Measurements from ENCODE around the gene NWD2. TPM values are rescaled to one million over a fixed set of nuclear protein-coding genes. Genes with fewer than 3 reads are reported as not detected.

Gene NWD2
- total RNA-seq, 1 donor from 2014 or later = 1.5 TPM

DNA sequence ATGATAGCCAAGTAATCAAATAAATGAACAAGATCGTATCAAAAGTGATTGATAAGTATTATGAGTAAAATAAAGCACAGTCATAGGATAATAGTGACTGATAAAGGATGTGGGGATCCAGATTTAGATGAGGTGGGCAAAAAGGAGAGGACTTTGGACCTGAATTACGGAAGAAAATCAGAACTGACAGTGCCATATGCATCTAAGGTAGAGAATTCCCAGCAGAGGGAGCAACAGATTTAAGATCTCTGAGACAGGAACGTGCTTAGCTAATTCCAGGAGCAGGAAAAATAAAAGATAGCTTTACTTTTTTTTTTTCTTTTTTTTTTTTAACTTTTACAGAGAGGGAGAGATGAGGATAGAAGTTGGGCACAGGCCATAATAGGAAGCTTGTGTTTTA is 189.9 kb downstream of the NWD2 start:
- Mint-ChIP-seq H3K4me1 (ENCODE audit: unreplicated experiment) (peaks cover 15% of the 10 kb centered on the region), H3K9me3 (no peaks in the 10 kb centered on the region), H3K27me3 (no peaks in the 10 kb centered on the region), H3K27ac (no peak overlapping the region), H3K4me3 (no peak overlapping the region), H3K36me3 (no peaks in the 10 kb centered on the region)
- TF ChIP-seq, protein P1, sequence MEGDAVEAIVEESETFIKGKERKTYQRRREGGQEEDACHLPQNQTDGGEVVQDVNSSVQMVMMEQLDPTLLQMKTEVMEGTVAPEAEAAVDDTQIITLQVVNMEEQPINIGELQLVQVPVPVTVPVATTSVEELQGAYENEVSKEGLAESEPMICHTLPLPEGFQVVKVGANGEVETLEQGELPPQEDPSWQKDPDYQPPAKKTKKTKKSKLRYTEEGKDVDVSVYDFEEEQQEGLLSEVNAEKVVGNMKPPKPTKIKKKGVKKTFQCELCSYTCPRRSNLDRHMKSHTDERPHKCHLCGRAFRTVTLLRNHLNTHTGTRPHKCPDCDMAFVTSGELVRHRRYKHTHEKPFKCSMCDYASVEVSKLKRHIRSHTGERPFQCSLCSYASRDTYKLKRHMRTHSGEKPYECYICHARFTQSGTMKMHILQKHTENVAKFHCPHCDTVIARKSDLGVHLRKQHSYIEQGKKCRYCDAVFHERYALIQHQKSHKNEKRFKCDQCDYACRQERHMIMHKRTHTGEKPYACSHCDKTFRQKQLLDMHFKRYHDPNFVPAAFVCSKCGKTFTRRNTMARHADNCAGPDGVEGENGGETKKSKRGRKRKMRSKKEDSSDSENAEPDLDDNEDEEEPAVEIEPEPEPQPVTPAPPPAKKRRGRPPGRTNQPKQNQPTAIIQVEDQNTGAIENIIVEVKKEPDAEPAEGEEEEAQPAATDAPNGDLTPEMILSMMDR (conservative IDR thresholded peaks at IDR 0.05) = peak; percentile 48
- DNase-seq (ENCODE audit: extremely low spot score, unreplicated experiment) = no peak

DNA sequence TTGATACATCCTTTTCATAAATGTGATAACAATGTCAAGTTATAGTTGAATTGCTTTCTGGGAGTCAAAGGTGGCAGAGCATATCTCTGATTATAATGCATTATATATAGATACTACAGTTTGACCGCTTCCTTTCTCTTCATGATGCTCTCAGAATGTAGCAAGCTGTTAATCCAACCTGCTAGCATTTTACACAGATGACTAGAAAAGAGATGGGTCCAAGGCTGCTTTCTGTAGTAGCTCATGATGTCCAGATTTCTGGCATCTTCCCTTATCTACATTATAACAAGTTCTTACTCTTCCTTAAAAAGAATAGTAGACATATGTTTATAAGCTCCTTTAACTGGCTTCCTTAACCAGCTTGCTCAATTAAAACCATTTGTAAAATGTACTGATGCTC is 192.0 kb downstream of the NWD2 start:
- no peaks in the 10 kb centered on the region for H3K9me3 Mint-ChIP-seq
- H3K4me3 Mint-ChIP-seq = no peak overlapping the region
- TF ChIP-seq, protein P1 (conservative IDR thresholded peaks at IDR 0.05) = no peak
- H3K27me3 Mint-ChIP-seq = no peaks in the 10 kb centered on the region
- peaks cover 8% of the 10 kb centered on the region for H3K4me1 Mint-ChIP-seq (ENCODE audit: unreplicated experiment)
- no peaks in the 10 kb centered on the region for H3K36me3 Mint-ChIP-seq
- no peak overlapping the region for H3K27ac Mint-ChIP-seq
- DNase-seq (ENCODE audit: extremely low spot score, unreplicated experiment) = no peak

DNA sequence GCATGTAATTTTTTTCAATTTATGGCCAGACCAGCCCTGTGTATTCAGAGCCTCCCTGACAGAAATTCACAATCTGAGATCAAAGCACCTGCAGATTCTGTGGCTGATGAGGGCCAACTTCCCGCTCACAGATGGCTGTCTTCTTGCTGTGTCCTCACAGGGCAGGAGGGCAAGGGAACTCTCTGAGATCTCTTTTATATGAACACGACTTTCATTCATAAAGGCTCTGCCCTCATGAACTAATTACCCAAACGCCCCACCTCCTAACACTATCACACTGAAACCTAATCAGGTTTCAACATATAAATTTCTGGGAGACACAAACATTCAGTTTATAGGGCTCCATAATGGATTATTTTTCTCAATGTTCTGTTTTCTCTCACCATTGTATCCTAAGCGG is 192.6 kb downstream of the NWD2 start:
- H3K9me3 Mint-ChIP-seq = no peaks in the 10 kb centered on the region
- H3K4me1 Mint-ChIP-seq (ENCODE audit: unreplicated experiment) = peaks cover 13% of the 10 kb centered on the region
- no peaks in the 10 kb centered on the region for H3K36me3 Mint-ChIP-seq
- no peak overlapping the region for H3K27ac Mint-ChIP-seq
- H3K27me3 Mint-ChIP-seq = no peaks in the 10 kb centered on the region
- no peak overlapping the region for H3K4me3 Mint-ChIP-seq
- DNase-seq (ENCODE audit: extremely low spot score, unreplicated experiment) = no peak
- TF ChIP-seq, protein P1 (conservative IDR thresholded peaks at IDR 0.05) = no peak

DNA sequence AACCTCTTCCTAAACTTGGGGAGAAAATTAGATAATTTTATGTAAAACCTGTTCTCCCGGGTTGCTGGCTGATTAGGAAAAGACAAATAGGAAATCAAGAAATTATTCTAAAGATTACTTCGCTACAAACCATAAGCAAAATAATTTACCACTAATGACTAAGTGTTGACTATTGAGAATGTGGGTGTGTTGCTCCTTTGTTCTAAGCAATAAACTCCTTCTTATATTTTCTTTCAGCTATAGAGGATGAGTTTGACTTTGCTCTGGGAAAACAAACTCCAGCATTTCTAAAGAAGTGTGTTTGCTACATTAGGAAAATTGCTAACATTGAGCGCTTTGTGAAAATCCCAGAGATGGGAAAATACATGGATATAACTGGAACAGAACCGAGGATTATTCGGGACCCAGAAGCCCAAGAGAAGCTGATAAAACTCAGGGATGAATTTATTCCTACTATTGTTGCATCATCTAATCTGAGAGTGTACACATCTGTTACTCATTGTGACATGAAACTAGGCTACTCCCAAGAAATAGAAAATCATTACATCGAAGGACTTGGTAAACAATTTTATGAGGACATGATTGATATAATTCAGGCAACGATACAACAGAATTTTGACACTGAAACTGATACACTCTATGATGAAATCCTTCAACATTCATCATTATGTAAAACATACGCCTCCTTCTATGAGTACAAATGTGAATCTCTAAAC is 194.2 kb downstream of the NWD2 start:
- Mint-ChIP-seq H3K4me1 (ENCODE audit: unreplicated experiment) (peaks cover 14% of the 10 kb centered on the region), H3K36me3 (no peaks in the 10 kb centered on the region), H3K4me3 (no peak overlapping the region), H3K27ac (peak overlapping the region; percentile 90), H3K9me3 (no peaks in the 10 kb centered on the region), H3K27me3 (no peaks in the 10 kb centered on the region)
- TF ChIP-seq, protein P1 (conservative IDR thresholded peaks at IDR 0.05) = no peak
- no peak for DNase-seq (ENCODE audit: extremely low spot score, unreplicated experiment)

DNA sequence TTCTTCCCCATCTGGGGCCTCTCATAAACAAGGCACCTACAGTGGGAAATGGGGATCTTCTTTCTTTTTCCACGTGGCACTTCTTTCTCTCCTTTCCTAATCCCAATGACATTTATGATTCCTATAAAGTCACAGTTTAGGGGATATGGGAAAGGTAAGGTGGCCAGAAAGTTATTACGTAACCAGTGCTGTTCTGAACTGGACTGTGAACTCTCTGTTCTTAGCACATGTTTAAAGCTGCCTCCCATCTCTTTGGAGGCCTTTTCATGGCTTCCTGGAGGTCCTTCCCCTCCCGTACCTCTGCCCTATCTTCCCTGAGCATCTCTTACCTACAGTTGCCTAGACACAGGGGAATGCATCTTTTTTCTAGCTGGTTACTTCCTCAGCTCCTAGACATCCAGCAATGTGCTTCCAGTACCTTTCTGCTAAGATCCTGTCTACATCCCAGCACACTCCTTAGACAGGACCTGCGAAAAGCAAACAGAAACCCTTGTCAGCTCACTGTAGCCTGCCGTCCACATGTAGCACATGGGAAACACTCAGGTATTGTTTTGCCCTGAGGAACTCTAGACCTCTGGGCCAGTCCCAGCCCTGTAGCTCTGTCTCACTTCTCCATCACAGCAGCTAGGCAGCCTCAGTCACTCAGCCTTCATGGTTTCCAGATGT is 195.4 kb downstream of the NWD2 start:
- TF ChIP-seq, protein P1 (conservative IDR thresholded peaks at IDR 0.05) = no peak
- Mint-ChIP-seq H3K27ac (peak overlapping the region; percentile 90), H3K9me3 (peaks cover 4% of the 10 kb centered on the region), H3K4me1 (ENCODE audit: unreplicated experiment) (peaks cover 14% of the 10 kb centered on the region), H3K4me3 (no peak overlapping the region), H3K27me3 (no peaks in the 10 kb centered on the region), H3K36me3 (no peaks in the 10 kb centered on the region)
- DNase-seq (ENCODE audit: extremely low spot score, unreplicated experiment) = no peak
